DOHH2 (cell line): ENCODE data around the gene PDE4B.

Experiments used
- CTCF ChIP-seq: fragments of 200-600 bp; sonication (generic); IDR thresholded peaks from one replicate; pipeline ENCODE4 v1.5.1; 2014; ENCODE audit warnings: antibody characterized with exemption, mild to moderate bottlenecking, low read depth, low read length; ENCODE audit not compliant: poor library complexity, severe bottlenecking
- EZH2phosphoT487 ChIP-seq: fragments of 200-600 bp; sonication (generic); IDR thresholded peaks from 2 replicates; pipeline ENCODE4 v1.6.1; 2017; ENCODE audit warnings: borderline replicate concordance, mild to moderate bottlenecking, antibody characterized with exemption, low read length, moderate library complexity, mixed read lengths

GRCh38 chr1:66058558-66058957, 265.9 kb downstream of the PDE4B start:
- TF ChIP-seq CTCF: no peak
- TF ChIP-seq EZH2phosphoT487: no peak
